Measurements from ENCODE around the gene MYH7B.

- TF ChIP-seq CTCF (IDR thresholded peaks at IDR 0.05; ENCODE audit: extremely low read depth in 1 of 2, insufficient read depth in 1 of 2, low read depth in 1 of 2, low read length in 2 of 2) = no peak
- no peak for TF ChIP-seq MAX (IDR thresholded peaks at IDR 0.05; ENCODE audit: insufficient read depth, insufficient read length)
- TF ChIP-seq POLR2A (IDR thresholded peaks at IDR 0.05; ENCODE audit: low read depth, low read length) = no peak
- TF ChIP-seq POLR2AphosphoS5 (IDR thresholded peaks at IDR 0.05; ENCODE audit: insufficient read depth, low read depth, low read length) = no peak
- no peak for TF ChIP-seq EZH2 (IDR thresholded peaks at IDR 0.05; ENCODE audit: borderline replicate concordance, low read depth, low read length, severe bottlenecking)
- TF ChIP-seq MYC (IDR thresholded peaks at IDR 0.05; ENCODE audit: low read depth, low read length) = no peak
- no peak for TF ChIP-seq FOS (IDR thresholded peaks at IDR 0.05; ENCODE audit: borderline replicate concordance, insufficient read depth, low read length)
Observed at GRCh38 chr20:34928411-34928810, 27.3 kb upstream of the MYH7B start.
